ENCODE results near the gene CLTA.

DNA sequence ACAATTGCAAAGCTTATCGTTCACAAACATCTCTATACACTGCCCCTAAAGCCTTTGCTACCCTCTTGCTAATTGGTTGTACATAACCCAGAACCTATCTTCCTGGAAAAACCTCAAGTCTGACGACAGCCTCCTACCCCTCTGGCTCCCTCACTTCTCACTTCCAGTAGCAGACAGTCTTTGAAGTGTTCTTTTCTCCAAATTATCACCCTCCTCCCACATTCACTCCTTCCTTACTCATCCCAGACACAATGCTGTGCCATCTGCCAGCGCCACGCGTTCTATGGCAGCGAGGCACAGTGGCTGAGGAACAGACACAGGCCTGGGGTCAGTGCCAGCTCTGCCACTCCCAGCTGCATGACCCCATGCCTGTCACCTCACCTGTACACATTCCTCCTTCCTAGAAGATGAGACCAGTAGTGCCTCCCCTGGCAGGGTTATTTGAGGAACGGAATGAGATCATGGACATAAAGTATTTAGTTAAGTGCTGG lies 27.7 kb downstream of the CLTA start:
- TF ChIP-seq, protein P1, sequence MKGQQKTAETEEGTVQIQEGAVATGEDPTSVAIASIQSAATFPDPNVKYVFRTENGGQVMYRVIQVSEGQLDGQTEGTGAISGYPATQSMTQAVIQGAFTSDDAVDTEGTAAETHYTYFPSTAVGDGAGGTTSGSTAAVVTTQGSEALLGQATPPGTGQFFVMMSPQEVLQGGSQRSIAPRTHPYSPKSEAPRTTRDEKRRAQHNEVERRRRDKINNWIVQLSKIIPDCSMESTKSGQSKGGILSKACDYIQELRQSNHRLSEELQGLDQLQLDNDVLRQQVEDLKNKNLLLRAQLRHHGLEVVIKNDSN (IDR thresholded peaks at IDR 0.05; ENCODE audit: borderline replicate concordance, low read depth): no peak
- TF ChIP-seq, protein P2, sequence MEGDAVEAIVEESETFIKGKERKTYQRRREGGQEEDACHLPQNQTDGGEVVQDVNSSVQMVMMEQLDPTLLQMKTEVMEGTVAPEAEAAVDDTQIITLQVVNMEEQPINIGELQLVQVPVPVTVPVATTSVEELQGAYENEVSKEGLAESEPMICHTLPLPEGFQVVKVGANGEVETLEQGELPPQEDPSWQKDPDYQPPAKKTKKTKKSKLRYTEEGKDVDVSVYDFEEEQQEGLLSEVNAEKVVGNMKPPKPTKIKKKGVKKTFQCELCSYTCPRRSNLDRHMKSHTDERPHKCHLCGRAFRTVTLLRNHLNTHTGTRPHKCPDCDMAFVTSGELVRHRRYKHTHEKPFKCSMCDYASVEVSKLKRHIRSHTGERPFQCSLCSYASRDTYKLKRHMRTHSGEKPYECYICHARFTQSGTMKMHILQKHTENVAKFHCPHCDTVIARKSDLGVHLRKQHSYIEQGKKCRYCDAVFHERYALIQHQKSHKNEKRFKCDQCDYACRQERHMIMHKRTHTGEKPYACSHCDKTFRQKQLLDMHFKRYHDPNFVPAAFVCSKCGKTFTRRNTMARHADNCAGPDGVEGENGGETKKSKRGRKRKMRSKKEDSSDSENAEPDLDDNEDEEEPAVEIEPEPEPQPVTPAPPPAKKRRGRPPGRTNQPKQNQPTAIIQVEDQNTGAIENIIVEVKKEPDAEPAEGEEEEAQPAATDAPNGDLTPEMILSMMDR (IDR thresholded peaks at IDR 0.05): no peak
- no peak for TF ChIP-seq RAD21 (IDR thresholded peaks at IDR 0.05; ENCODE audit: low read length)
- TF ChIP-seq RCOR1 (IDR thresholded peaks at IDR 0.05; ENCODE audit: low read length): no peak
- TF ChIP-seq, protein P3, sequence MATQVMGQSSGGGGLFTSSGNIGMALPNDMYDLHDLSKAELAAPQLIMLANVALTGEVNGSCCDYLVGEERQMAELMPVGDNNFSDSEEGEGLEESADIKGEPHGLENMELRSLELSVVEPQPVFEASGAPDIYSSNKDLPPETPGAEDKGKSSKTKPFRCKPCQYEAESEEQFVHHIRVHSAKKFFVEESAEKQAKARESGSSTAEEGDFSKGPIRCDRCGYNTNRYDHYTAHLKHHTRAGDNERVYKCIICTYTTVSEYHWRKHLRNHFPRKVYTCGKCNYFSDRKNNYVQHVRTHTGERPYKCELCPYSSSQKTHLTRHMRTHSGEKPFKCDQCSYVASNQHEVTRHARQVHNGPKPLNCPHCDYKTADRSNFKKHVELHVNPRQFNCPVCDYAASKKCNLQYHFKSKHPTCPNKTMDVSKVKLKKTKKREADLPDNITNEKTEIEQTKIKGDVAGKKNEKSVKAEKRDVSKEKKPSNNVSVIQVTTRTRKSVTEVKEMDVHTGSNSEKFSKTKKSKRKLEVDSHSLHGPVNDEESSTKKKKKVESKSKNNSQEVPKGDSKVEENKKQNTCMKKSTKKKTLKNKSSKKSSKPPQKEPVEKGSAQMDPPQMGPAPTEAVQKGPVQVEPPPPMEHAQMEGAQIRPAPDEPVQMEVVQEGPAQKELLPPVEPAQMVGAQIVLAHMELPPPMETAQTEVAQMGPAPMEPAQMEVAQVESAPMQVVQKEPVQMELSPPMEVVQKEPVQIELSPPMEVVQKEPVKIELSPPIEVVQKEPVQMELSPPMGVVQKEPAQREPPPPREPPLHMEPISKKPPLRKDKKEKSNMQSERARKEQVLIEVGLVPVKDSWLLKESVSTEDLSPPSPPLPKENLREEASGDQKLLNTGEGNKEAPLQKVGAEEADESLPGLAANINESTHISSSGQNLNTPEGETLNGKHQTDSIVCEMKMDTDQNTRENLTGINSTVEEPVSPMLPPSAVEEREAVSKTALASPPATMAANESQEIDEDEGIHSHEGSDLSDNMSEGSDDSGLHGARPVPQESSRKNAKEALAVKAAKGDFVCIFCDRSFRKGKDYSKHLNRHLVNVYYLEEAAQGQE (IDR thresholded peaks at IDR 0.05; ENCODE audit: low read depth, low read length): no peak
- no peak for TF ChIP-seq POLR2AphosphoS5 (IDR thresholded peaks at IDR 0.05; ENCODE audit: low read depth, low read length)
- no peak for TF ChIP-seq NRF1 (IDR thresholded peaks at IDR 0.05; ENCODE audit: low read depth, low read length)
- no peak for TF ChIP-seq RFX5 (IDR thresholded peaks at IDR 0.05; ENCODE audit: low read length)

All from SK-N-SH (cell line).